ENCODE measurements around the gene TEKTIP1. TPM values are rescaled to one million over a fixed set of nuclear protein-coding genes. Genes with fewer than 3 reads are reported as not detected.
"Not testable (repeated sequence)": the region's sequence is repeated elsewhere in the genome, so short reads cannot be mapped to it uniquely, and the experiment has no call there.

TEKTIP1 gene
- total and polyA plus RNA-seq, 12 donors, result 0.09 to 1.3 (median 0.79) TPM; not detected in 1

GRCh38 chr19:3556978-3557460 lies 18.0 kb downstream of the TEKTIP1 start:
- WGBS, 2 donors, result 0 to 1% methylated on average over 39 to 60 of the region's 60 CpGs
- ATAC-seq (peak in 1 of 8 donors; percentile 7), DNase-seq (no peak)
- H3K27me3 ChIP-seq, result no peaks in the 10 kb centered on the region
- peak overlapping the region in 9 of 10 donors; percentile 54 to 90 (median 78) for H3K27ac ChIP-seq
- H3K36me3 ChIP-seq, result no peaks in the 10 kb centered on the region
- intact Hi-C loops (cut with DNase I), result loop anchor here in 5 of 10 donors (1.0 to 10.0 kb wide), 2 partner anchors 15 to 148 kb away; partner anchors contain the start of genes HMG20B (in 3 of the 5), PIP5K1C (in 3 of the 5) and TJP3 (in 3 of the 5)
- peak in 2 of 9 donors; percentile 22 to 25 for TF ChIP-seq CTCF (IDR thresholded peaks at IDR 0.05)
- H3K9me3 ChIP-seq, result no peaks in the 10 kb centered on the region
- H3K4me1 ChIP-seq, result peaks cover 10 to 55% (median 52%) of the 10 kb centered on the region in 9 donors
- H3K4me3 ChIP-seq, result peak overlapping the region; percentile 57 to 96 (median 89)

GRCh38 chr19:3557461-3558248 lies 18.7 kb downstream of the TEKTIP1 start, which contains the start of gene MFSD12:
TSS of gene MFSD12 (minus strand) at chr19:3557586. CDS start at chr19:3557403, 183 bp downstream.
- WGBS, 2 donors, result 0 to 1% methylated on average over 68 to 81 of the region's 81 CpGs
- no peak for TF ChIP-seq CTCF (IDR thresholded peaks at IDR 0.05)
- Histone ChIP-seq H3K27me3 (no peaks in the 10 kb centered on the region), H3K27ac (peak within 1 kb of the TSS in 9 of 10 donors; percentile 54 to 90 (median 81)), H3K4me1 (peaks cover 10 to 52% (median 49%) of the 10 kb centered on the region in 9 donors), H3K9me3 (no peaks in the 10 kb centered on the region), H3K36me3 (no peaks in the 10 kb centered on the region), H3K4me3 (peak within 1 kb of the TSS; percentile 62 to 96 (median 89))
- ATAC-seq (peak; percentile 97 to 99 (median 98)), DNase-seq (peak; percentile 94 to 95)
- intact Hi-C loops (cut with DNase I), result loop anchor here in 5 of 10 donors (1.0 to 10.0 kb wide), 2 partner anchors 15 to 147 kb away; partner anchors contain the start of genes HMG20B (in 3 of the 5), PIP5K1C (in 3 of the 5) and TJP3 (in 3 of the 5)

- H3K4me3 ChIP-seq, result no peak overlapping the region
- H3K4me1 ChIP-seq, result no peaks in the 10 kb centered on the region
- no peaks in the 10 kb centered on the region for H3K27me3 ChIP-seq
- H3K27ac ChIP-seq, result no peak overlapping the region
- 67 to 81% methylated on average over 15 to 17 of the region's 17 CpGs for WGBS, 2 donors
- TF ChIP-seq CTCF (IDR thresholded peaks at IDR 0.05), result no peak
- no peaks in the 10 kb centered on the region for H3K9me3 ChIP-seq
- ATAC-seq, result no peak
- DNase-seq, result no peak
- intact Hi-C loops (cut with DNase I), result no loop called here
- H3K36me3 ChIP-seq, result no peaks in the 10 kb centered on the region
Measured at GRCh38 chr19:3563709-3564524, 24.9 kb downstream of the TEKTIP1 start.

- Histone ChIP-seq H3K9me3 (no peaks in the 10 kb centered on the region), H3K4me1 (no peaks in the 10 kb centered on the region), H3K27ac (no peak overlapping the region), H3K36me3 (no peaks in the 10 kb centered on the region), H3K27me3 (no peaks in the 10 kb centered on the region), H3K4me3 (no peak overlapping the region)
- no peak for ATAC-seq
- no peak for DNase-seq
- TF ChIP-seq CTCF (IDR thresholded peaks at IDR 0.05), result no peak
- WGBS, 2 donors, result 90 to 93% methylated on average over 19 of the region's 19 CpGs
- intact Hi-C loops (cut with DNase I), result no loop called here
Measured at GRCh38 chr19:3565139-3565538, 26.2 kb downstream of the TEKTIP1 start.

DNA sequence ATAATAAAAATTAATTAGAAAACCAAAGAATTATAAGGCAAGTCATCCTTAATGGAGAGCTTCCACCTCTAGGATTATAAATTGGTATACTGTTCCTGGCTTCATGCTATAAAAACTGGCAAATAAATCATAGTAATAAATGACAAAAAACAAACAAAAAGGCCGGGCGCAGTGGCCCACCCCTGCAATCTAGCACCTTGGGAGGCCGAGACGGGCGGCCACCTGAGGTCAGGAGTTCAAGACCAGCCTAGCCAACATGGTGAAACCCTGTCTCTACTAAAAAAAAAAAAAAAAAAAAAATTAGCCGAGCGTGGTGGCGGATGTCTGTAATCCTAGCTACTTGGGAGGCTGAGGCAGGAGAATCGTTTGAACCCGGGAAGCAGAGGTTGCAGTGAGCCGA lies 31.1 kb downstream of the TEKTIP1 start:
- WGBS, 2 donors, result 90 to 91% methylated on average over 11 of the region's 11 CpGs
- not testable (repeated sequence) for H3K9me3 ChIP-seq, H3K4me3 ChIP-seq, H3K27ac ChIP-seq, H3K36me3 ChIP-seq, ATAC-seq, H3K27me3 ChIP-seq, DNase-seq
- intact Hi-C loops (cut with DNase I), result loop anchor here in 1 of 10 donors (10.0 kb wide), 1 partner anchor 55 kb away; the partner anchor contains the start of gene CACTIN
- H3K4me1 ChIP-seq, result peaks cover 5 to 21% (median 15%) of the 10 kb centered on the region in 9 donors
